ENCODE measurements around the gene KRTAP22-2. TPM values are rescaled to one million over a fixed set of nuclear protein-coding genes. Genes with fewer than 3 reads are reported as not detected.

Gene KRTAP22-2
- total RNA-seq, 5 donors from 2014 or later (not counting 1 experiment from before 2014, with no cell fraction given), result not detected

DNA sequence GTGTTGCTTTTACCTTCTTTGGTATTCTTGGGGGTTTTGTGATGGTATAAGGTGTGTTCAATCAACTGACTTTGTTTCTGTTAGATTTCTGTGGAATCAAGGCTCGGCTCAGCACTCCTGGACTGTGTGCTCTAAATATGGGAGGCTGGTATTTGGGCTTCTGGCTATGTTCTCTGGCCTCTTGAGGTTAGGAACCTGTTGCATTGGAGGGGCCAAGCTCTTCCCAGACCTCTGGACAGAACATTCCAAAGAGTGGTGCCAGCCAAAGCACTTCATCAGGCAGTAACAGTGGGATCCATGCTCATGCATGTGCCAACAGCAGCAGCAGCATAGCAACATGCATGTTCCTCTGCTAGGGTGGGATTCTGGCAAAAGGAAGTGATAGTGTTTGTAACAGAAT, 37.4 kb downstream of the KRTAP22-2 start:
- H3K36me3 ChIP-seq (ENCODE audit: control insufficient read depth in 2 of 2, extremely low read depth in 1 of 2, insufficient read depth in 1 of 2, low read length in 1 of 2), result no peaks in the 10 kb centered on the region
- POLR2A ChIA-PET, result no interaction called here
- WGBS (ENCODE audit: insufficient coverage), result no CpG with 5 or more reads among the region's 1 CpG

GRCh38 chr21:30541764-30542163, 48.4 kb downstream of the KRTAP22-2 start, which contains the start of gene KRTAP19-6:
KRTAP19-6 (minus strand) TSS chr21:30541864; CDS start chr21:30541833, 31 bp downstream.
- POLR2A ChIA-PET, result no interaction called here
- H3K27me3 Mint-ChIP-seq, result no peaks in the 10 kb centered on the region
- H3K4me3 ChIP-seq (ENCODE audit: control insufficient read depth in 1 of 2, extremely low read depth in 1 of 2, low read length in 1 of 2), result no peak within 1 kb of the TSS
- H3K27me3 ChIP-seq (replicated peaks in 1 of 2; ENCODE audit: control insufficient read depth in 2 of 2, extremely low read depth in 1 of 2, insufficient read depth in 2 of 2, low read length in 1 of 2), result no peaks in the 10 kb centered on the region
- H3K36me3 Mint-ChIP-seq, result no peaks in the 10 kb centered on the region
- no peak within 1 kb of the TSS for H3K27ac ChIP-seq (ENCODE audit: low read length)
- no peaks in the 10 kb centered on the region for H3K4me1 ChIP-seq (ENCODE audit: control insufficient read depth in 1 of 2, extremely low read depth in 1 of 2, insufficient read depth in 2 of 2, low read length in 2 of 2)
- no CpG with 5 or more reads among the region's 1 CpG for WGBS (ENCODE audit: insufficient coverage)
- CTCF ChIA-PET, result no interaction called here
- no peaks in the 10 kb centered on the region for H3K9me3 ChIP-seq
- ATAC-seq (replicated peaks in 1 of 4), result no peak
- no peak within 1 kb of the TSS for H3K4me3 Mint-ChIP-seq
- DNase-seq, result no peak
- no peaks in the 10 kb centered on the region for H3K36me3 ChIP-seq (ENCODE audit: control insufficient read depth in 2 of 2, extremely low read depth in 1 of 2, insufficient read depth in 1 of 2, low read length in 1 of 2)
- no peaks in the 10 kb centered on the region for H3K4me1 Mint-ChIP-seq
- no peak within 1 kb of the TSS for H3K27ac Mint-ChIP-seq
- H3K9me3 Mint-ChIP-seq, result peaks cover 0 to 6% (median 4%) of the 10 kb centered on the region in 3 donors

More for the DNA sequence above, 37.4 kb downstream of the KRTAP22-2 start:
- no peak overlapping the region for H3K27ac ChIP-seq (ENCODE audit: low read length)
- peaks cover 7 to 9% of the 10 kb centered on the region in 2 donors for H3K27me3 Mint-ChIP-seq
- no peaks in the 10 kb centered on the region for H3K27me3 ChIP-seq (replicated peaks in 1 of 2; ENCODE audit: control insufficient read depth in 2 of 2, extremely low read depth in 1 of 2, insufficient read depth in 2 of 2, low read length in 1 of 2)
- no peak overlapping the region for H3K27ac Mint-ChIP-seq
- H3K4me1 ChIP-seq (ENCODE audit: control insufficient read depth in 1 of 2, extremely low read depth in 1 of 2, insufficient read depth in 2 of 2, low read length in 2 of 2), result no peaks in the 10 kb centered on the region
- no peaks in the 10 kb centered on the region for H3K36me3 Mint-ChIP-seq
- peaks cover 2% of the 10 kb centered on the region for H3K9me3 ChIP-seq
- no peak for ATAC-seq (replicated peaks in 1 of 4)
- DNase-seq, result no peak
- CTCF ChIA-PET, result no interaction called here
- no peak overlapping the region for H3K4me3 Mint-ChIP-seq
- H3K4me1 Mint-ChIP-seq, result no peaks in the 10 kb centered on the region
- H3K4me3 ChIP-seq (ENCODE audit: control insufficient read depth in 1 of 2, extremely low read depth in 1 of 2, low read length in 1 of 2), result no peak overlapping the region
- H3K9me3 Mint-ChIP-seq, result peaks cover 6 to 16% (median 12%) of the 10 kb centered on the region in 3 donors

Other genes starting within 250 kb of the KRTAP22-2 start
- gene KRTAP23-1, start 241.8 kb downstream of the KRTAP22-2 start, total RNA-seq, result not detected
- gene KRTAP13-2, start 218.1 kb downstream of the KRTAP22-2 start, total RNA-seq, result not detected
- not detected for gene KRTAP13-1, start 194.4 kb downstream of the KRTAP22-2 start, total RNA-seq
- not detected for gene KRTAP13-3, start 164.5 kb downstream of the KRTAP22-2 start, total RNA-seq
- not detected for gene KRTAP13-4, start 160.2 kb downstream of the KRTAP22-2 start, total RNA-seq
- not detected for gene KRTAP15-1, start 150.1 kb downstream of the KRTAP22-2 start, total RNA-seq
- not detected for gene KRTAP19-1, start 110.0 kb downstream of the KRTAP22-2 start, total RNA-seq
- gene KRTAP19-2, start 103.0 kb downstream of the KRTAP22-2 start, total RNA-seq, result not detected
- not detected for gene KRTAP19-3, start 98.4 kb downstream of the KRTAP22-2 start, total RNA-seq
- not detected for gene KRTAP19-4, start 93.2 kb downstream of the KRTAP22-2 start, total RNA-seq
- gene KRTAP19-5, start 88.3 kb downstream of the KRTAP22-2 start, total RNA-seq, result not detected
- gene KRTAP19-6, start 48.5 kb downstream of the KRTAP22-2 start, total RNA-seq, result not detected
- gene KRTAP19-7, start 29.1 kb downstream of the KRTAP22-2 start, total RNA-seq, result not detected
- not detected for gene KRTAP6-3, start 2.0 kb upstream of the KRTAP22-2 start, total RNA-seq
- not detected for gene KRTAP6-2, start 8.5 kb upstream of the KRTAP22-2 start, total RNA-seq
- not detected for gene KRTAP22-1, start 10.7 kb upstream of the KRTAP22-2 start, total RNA-seq
- gene KRTAP6-1, start 23.5 kb upstream of the KRTAP22-2 start, total RNA-seq, result not detected
- gene KRTAP20-1, start 26.0 kb upstream of the KRTAP22-2 start, total RNA-seq, result not detected
- not detected for gene KRTAP20-4, start 30.2 kb upstream of the KRTAP22-2 start, total RNA-seq
- gene KRTAP20-2, start 44.8 kb upstream of the KRTAP22-2 start, total RNA-seq, result not detected
- not detected for gene KRTAP20-3, start 52.5 kb upstream of the KRTAP22-2 start, total RNA-seq
- not detected for gene KRTAP21-3, start 128.4 kb upstream of the KRTAP22-2 start, total RNA-seq
- not detected for gene KRTAP21-2, start 156.9 kb upstream of the KRTAP22-2 start, total RNA-seq
- gene KRTAP21-1, start 165.0 kb upstream of the KRTAP22-2 start, total RNA-seq, result not detected
- not detected for gene KRTAP8-1, start 222.9 kb upstream of the KRTAP22-2 start, total RNA-seq
- gene KRTAP7-1, start 239.4 kb upstream of the KRTAP22-2 start, total RNA-seq, result not detected